Adrenal gland (tissue), 12 donors: ENCODE data around the gene RAB43. TPM values are rescaled to one million over a fixed set of nuclear protein-coding genes. Genes with fewer than 3 reads are reported as not detected.

ENCODE experiments used
- DNase-seq, 7 donors: peaks; one replicate each; pipeline ENCODE4 v3.0.0-alpha.2; 2019 to 2020
- H3K27ac ChIP-seq, 5 donors: fragments of 200-600 bp; sonication (generic) in 4 of 5; 1 replicate in 3 of 5; 2 replicates in 2 of 5; pipeline versions ENCODE4 v1.5.1 to v1.8.0; 2016 to 2020; ENCODE audit warnings: mild to moderate bottlenecking in 1 of 5
- H3K27me3 ChIP-seq: fragments of 200-600 bp; 2 replicates; pipeline ENCODE4 v1.8.0; 2021
- H3K36me3 ChIP-seq, 2 donors: fragments of 200-600 bp; replicated peaks in 1 of 2; 1 replicate in 1 of 2; 2 replicates in 1 of 2; pipeline versions ENCODE4 v1.5.1 to v1.8.0; 2018 to 2022
- H3K4me1 ChIP-seq, 2 donors: fragments of 200-600 bp; replicated peaks in 1 of 2; 1 replicate in 1 of 2; 2 replicates in 1 of 2; pipeline versions ENCODE4 v1.5.1 to v1.8.0; 2018 to 2021
- H3K4me3 ChIP-seq, 4 donors: fragments of 200-600 bp; sonication (generic) in 3 of 4; one replicate each; pipeline ENCODE4 v1.5.1; 2016 to 2018
- H3K9me3 ChIP-seq, 3 donors: fragments of 200-600 bp; sonication (generic) in 1 of 3; replicated peaks in 1 of 3; 1 replicate in 2 of 3; 2 replicates in 1 of 3; pipeline versions ENCODE4 v1.5.1 to v1.8.0; 2016 to 2021
- CTCF ChIP-seq, 6 experiments: fragments of 450-650 bp in 4 of 6; fragments of 200-600 bp in 2 of 6; sonication (generic) in 1 of 6; IDR thresholded peaks; 1 replicate in 5 of 6; 2 replicates in 1 of 6; pipeline versions ENCODE4 v1.5.1 to v1.8.0; 2016 to 2021; ENCODE audit warnings: antibody characterized with exemption in 6 of 6, mild to moderate bottlenecking in 2 of 6, moderate library complexity in 1 of 6
- POLR2A ChIP-seq, 2 donors: fragments of 450-650 bp; IDR thresholded peaks; one replicate each; pipeline ENCODE4 v1.6.1; 2017; ENCODE audit warnings: antibody characterized with exemption in 2 of 2, mild to moderate bottlenecking in 2 of 2, moderate library complexity in 1 of 2
- WGBS, 4 donors: extraction: QIAGEN DNeasy Blood & Tissue Kit in 2 of 4; methylation state at CpG; one replicate each; pipeline versions ENCODE4 v1.1.5 to v1.1.7; 2013 to 2017; 5-methylcytosine and 5-hydroxymethylcytosine counted together
- intact Hi-C, 2 donors: fragments of 100-400 bp; cut with DNase I; formaldehyde crosslinking; loops; one replicate each; pipeline versions ENCODE4 v1.14.1 to v1.15.0; 2022 to 2023
- polyA plus RNA-seq, 3 donors: library from polyadenylated mRNA; stranded (reverse); fragments of 200-250 nt in 2 of 3; fragments of 350-450 nt in 1 of 3; fragmentation: Illumina TruSeq in 1 of 3; extraction: RNeasy Lipid Tissue Mini Kit (QIAGEN cat#74804) in 1 of 3; gene quantifications; one replicate each; pipeline ENCODE4 v1.2.3, GENCODE V29; 2013 to 2014
- total RNA-seq, 9 donors: library from RNA; depleted of rRNA in 4 of 9; stranded (reverse); fragments of >200 nt in 4 of 9; fragments of 120-200 nt in 1 of 9; fragmentation: NEBNext Ultra II Directional in 1 of 9; extraction: Animal tissue kit (Norgen Biotek cat#: 25700) in 1 of 9; gene quantifications; one replicate each; pipeline versions ENCODE4 v1.1.0 to v1.2.4, GENCODE V29; 2013 to 2023
- donor health status: healthy with polysubstance abuse.
- donor health status: Bipolar disorder and iron deficiency.
- donor health status: DM: yes; HTN: yes; CAD: no.
- donor health status: DM: no; HTN: no; CAD: no.
- donor health status: DM: no; HTN: no; CAD: no.
- donor health status: DM: yes; HTN: yes; CAD: no.

Gene RAB43
- total and polyA plus RNA-seq, 12 donors = 0.33 to 37.2 (median 24.3) TPM

GRCh38 chr3:129085818-129086217, 35.8 kb downstream of the RAB43 start:
- H3K27me3 ChIP-seq = no peaks in the 10 kb centered on the region
- H3K36me3 ChIP-seq = no peaks in the 10 kb centered on the region
- H3K27ac ChIP-seq = no peak overlapping the region

GRCh38 chr3:129085165-129085715, 36.4 kb downstream of the RAB43 start:
- TF ChIP-seq POLR2A (IDR thresholded peaks at IDR 0.05) (no peak), CTCF (IDR thresholded peaks at IDR 0.05) (no peak)
- H3K4me1 ChIP-seq = peaks cover 0 to 5% of the 10 kb centered on the region in 2 donors
- no peak overlapping the region for H3K4me3 ChIP-seq
- no peaks in the 10 kb centered on the region for H3K36me3 ChIP-seq
- no peak for DNase-seq
- intact Hi-C loops = no loop called here
- no peaks in the 10 kb centered on the region for H3K27me3 ChIP-seq
- WGBS, 4 donors = 84 to 94% (median 90%) methylated on average over 5 to 12 of the region's 12 CpGs
- no peaks in the 10 kb centered on the region for H3K9me3 ChIP-seq
- no peak overlapping the region for H3K27ac ChIP-seq

More at GRCh38 chr3:129085818-129086217, 35.8 kb downstream of the RAB43 start:
- no peak for DNase-seq
- 87 to 96% (median 92%) methylated on average over 3 to 4 of the region's 4 CpGs for WGBS, 4 donors
- no peaks in the 10 kb centered on the region for H3K9me3 ChIP-seq
- TF ChIP-seq POLR2A (IDR thresholded peaks at IDR 0.05) (no peak), CTCF (IDR thresholded peaks at IDR 0.05) (no peak)
- H3K4me3 ChIP-seq = no peak overlapping the region
- peaks cover 0 to 5% of the 10 kb centered on the region in 2 donors for H3K4me1 ChIP-seq
- intact Hi-C loops = no loop called here

GRCh38 chr3:129084501-129084900, 37.1 kb downstream of the RAB43 start:
- Histone ChIP-seq H3K4me1 (peaks cover 0 to 5% of the 10 kb centered on the region in 2 donors), H3K27me3 (no peaks in the 10 kb centered on the region), H3K36me3 (no peaks in the 10 kb centered on the region), H3K9me3 (no peaks in the 10 kb centered on the region), H3K4me3 (no peak overlapping the region), H3K27ac (no peak overlapping the region)
- WGBS, 4 donors = 90 to 96% (median 90%) methylated on average over 5 to 6 of the region's 6 CpGs
- intact Hi-C loops = no loop called here
- DNase-seq = no peak
- TF ChIP-seq CTCF (IDR thresholded peaks at IDR 0.05) = no peak
- TF ChIP-seq POLR2A (IDR thresholded peaks at IDR 0.05) = no peak

GRCh38 chr3:129082026-129082425, 39.6 kb downstream of the RAB43 start:
- Histone ChIP-seq H3K27me3 (no peaks in the 10 kb centered on the region), H3K9me3 (no peaks in the 10 kb centered on the region), H3K4me3 (no peak overlapping the region), H3K27ac (no peak overlapping the region), H3K36me3 (no peaks in the 10 kb centered on the region), H3K4me1 (peaks cover 0 to under 1% of the 10 kb centered on the region in 2 donors)
- TF ChIP-seq POLR2A (IDR thresholded peaks at IDR 0.05) = no peak
- no peak for TF ChIP-seq CTCF (IDR thresholded peaks at IDR 0.05)
- intact Hi-C loops = no loop called here
- DNase-seq = no peak
- 79 to 85% (median 85%) methylated on average over 9 of the region's 9 CpGs for WGBS, 4 donors
